Muscle of leg (tissue), 11 donors: Measurements from ENCODE around the gene RIPK3. TPM values are rescaled to one million over a fixed set of nuclear protein-coding genes. Genes with fewer than 3 reads are reported as not detected.

Experiments used
- DNase-seq: peaks from one replicate; pipeline ENCODE4 v3.0.0; 2013
- H3K27ac ChIP-seq: one replicate; pipeline ENCODE4 v1.5.1; 2013; ENCODE audit warnings: mild to moderate bottlenecking, low read length, control low read depth
- H3K27me3 ChIP-seq: one replicate; pipeline ENCODE4 v1.6.1; 2013; ENCODE audit warnings: low read length; ENCODE audit not compliant: control insufficient read depth, insufficient read depth
- H3K36me3 ChIP-seq: one replicate; pipeline ENCODE4 v1.6.1; 2013; ENCODE audit warnings: low read length; ENCODE audit not compliant: control insufficient read depth, insufficient read depth
- H3K4me1 ChIP-seq: one replicate; pipeline ENCODE4 v1.6.1; 2013; ENCODE audit warnings: low read length; ENCODE audit not compliant: control insufficient read depth, insufficient read depth
- H3K4me3 ChIP-seq: one replicate; pipeline ENCODE4 v1.5.1; 2013; ENCODE audit warnings: low read length, control low read depth
- H3K9me3 ChIP-seq: replicated peaks from 2 replicates; pipeline ENCODE4 v1.6.1; 2013; ENCODE audit warnings: low read depth, low read length; ENCODE audit not compliant: control insufficient read depth
- WGBS: methylation state at CpG from one replicate; pipeline ENCODE4 v1.1.5; 2013; ENCODE audit warnings: missing lambda C conversion rate; ENCODE audit not compliant: insufficient coverage; 5-methylcytosine and 5-hydroxymethylcytosine counted together
- polyA plus RNA-seq, 8 donors: library from polyadenylated mRNA; unstranded; fragments of 120-200 nt; gene quantifications; one replicate each; pipeline versions ENCODE4 v1.2.1 to v1.2.3, GENCODE V29; 2013; ENCODE audit warnings: inconsistent platforms in 1 of 8, low replicate concordance in 1 of 8; ENCODE audit not compliant: insufficient read length in 8 of 8, insufficient read depth in 1 of 8
- total RNA-seq: library from RNA; stranded (reverse); fragments of 120-200 nt; gene quantifications from one replicate; pipeline ENCODE4 v1.2.4, GENCODE V29; 2013

The RIPK3 gene
- total and polyA plus RNA-seq, 9 donors: 1.1 to 3.6 (median 1.3) TPM

DNA sequence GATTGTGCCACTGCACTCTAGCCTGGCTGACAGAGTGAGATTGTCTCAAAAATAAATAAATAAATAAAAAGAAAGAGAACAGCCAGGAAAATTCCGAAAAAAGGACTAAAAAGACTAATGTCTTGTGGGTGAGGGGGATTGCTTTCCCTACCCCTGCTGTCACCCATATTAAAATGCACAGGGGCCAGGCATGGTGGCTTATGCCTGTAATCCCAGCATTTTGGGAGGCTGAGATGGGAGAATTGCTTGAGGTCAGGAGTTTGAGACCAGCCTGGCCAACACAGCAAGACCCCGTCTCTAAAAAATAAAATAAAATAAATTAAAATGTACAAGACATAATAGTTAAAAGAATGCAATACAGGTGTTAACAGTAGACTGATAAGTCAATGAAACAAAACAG is 46.3 kb downstream of the RIPK3 start:
- Histone ChIP-seq H3K27me3 (no peaks in the 10 kb centered on the region), H3K27ac (no peak overlapping the region), H3K4me1 (peaks cover 4% of the 10 kb centered on the region), H3K9me3 (no peaks in the 10 kb centered on the region), H3K36me3 (peaks cover 47% of the 10 kb centered on the region), H3K4me3 (no peak overlapping the region)
- DNase-seq: no peak
- no CpG with 5 or more reads among the region's 2 CpGs for WGBS

DNA sequence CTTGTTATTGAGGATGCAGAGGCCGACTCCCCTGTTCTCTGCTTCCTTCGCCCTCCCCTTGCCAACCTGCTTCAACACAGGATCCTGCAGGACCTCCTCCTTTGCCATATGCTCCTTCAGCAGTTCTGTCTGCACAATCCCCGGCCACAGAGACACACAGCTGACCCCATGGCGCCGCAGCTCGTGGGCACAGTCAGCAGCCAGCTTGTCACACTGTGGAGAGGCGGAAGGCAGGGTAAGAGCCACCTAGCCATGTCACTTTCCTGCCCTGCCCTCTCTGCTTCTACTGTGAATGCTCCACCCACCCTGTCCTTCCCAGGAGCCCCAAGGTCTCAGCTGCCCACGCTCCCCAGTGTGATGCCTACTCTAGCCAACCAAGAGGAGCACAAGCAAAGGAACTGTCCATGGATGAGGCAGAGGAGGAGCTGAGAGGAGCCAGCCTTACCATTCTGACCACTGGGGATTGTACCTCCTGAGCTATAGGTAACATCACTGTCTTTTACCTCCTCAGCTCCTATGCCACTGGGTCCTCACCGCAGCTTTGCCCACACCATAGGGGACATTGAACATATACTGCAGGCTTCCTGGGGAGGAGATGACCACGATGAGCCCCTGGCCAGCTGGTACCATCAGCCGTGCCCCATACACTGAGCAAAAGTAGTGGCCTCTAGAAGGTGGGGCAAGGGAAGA is 47.5 kb downstream of the RIPK3 start:
- Histone ChIP-seq H3K27me3 (no peaks in the 10 kb centered on the region), H3K9me3 (no peaks in the 10 kb centered on the region), H3K4me1 (peaks cover 4% of the 10 kb centered on the region), H3K27ac (no peak overlapping the region), H3K4me3 (no peak overlapping the region), H3K36me3 (peaks cover 47% of the 10 kb centered on the region)
- 82% methylated on average over 6 of the region's 11 CpGs for WGBS
- no peak for DNase-seq

DNA sequence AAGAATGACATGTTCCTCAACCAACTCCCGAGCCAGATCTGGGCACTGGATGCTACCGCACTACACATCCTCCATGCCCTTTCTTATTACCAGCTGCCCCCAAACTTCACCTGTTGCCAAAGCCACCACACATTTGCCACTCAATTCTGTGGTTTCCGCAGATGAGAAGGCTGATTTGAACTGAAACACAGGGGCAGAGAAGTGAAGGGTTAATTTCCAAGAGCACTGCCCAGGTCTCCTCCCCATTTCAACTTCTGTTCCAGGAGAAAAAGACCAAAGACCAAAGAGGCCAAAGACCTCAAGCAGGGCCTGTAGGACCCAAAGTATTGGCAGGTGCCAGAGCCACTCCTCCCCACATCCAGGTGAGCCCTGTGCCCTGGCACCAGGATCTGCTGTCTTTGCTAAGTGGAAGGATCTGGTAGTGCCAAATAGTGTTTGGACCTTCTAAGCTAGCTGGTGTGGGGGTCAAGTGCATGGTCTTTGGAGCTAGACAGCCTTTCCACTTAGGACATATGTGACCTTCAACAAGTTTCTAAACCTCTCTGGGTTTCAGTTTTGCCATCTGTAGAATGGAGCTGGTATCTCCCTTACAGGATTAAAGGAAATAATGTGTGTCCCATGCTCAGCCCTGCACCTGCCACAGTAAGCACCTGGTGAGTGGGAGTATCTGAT is 48.2 kb downstream of the RIPK3 start:
- no peak for DNase-seq
- H3K9me3 ChIP-seq: no peaks in the 10 kb centered on the region
- H3K4me3 ChIP-seq: no peak overlapping the region
- WGBS: 81% methylated on average over 3 of the region's 3 CpGs
- H3K36me3 ChIP-seq: peaks cover 47% of the 10 kb centered on the region
- H3K27me3 ChIP-seq: no peaks in the 10 kb centered on the region
- H3K27ac ChIP-seq: no peak overlapping the region
- peaks cover 2% of the 10 kb centered on the region for H3K4me1 ChIP-seq

DNA sequence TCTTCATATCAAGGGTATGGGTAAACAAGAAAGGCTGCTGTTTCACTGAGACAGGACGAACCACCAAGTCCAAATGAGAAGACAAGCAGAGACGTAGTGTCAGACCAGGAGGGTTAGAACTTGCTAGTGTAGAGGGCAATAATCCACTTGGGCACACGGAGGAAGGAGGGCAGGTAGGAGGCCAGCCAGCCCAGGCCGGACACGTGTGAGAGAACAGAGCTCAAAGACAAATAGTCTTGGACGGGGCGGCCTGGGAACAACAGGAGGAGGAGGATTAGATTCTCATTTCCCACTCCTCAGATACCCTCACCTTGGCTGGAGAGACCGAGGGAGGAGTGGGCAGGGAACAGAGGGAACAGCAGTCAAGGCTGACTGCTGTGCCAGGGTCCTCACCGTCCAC is 49.0 kb downstream of the RIPK3 start:
- Histone ChIP-seq H3K9me3 (no peaks in the 10 kb centered on the region), H3K27ac (no peak overlapping the region), H3K27me3 (no peaks in the 10 kb centered on the region), H3K36me3 (peaks cover 39% of the 10 kb centered on the region), H3K4me1 (no peaks in the 10 kb centered on the region), H3K4me3 (no peak overlapping the region)
- WGBS: 67% methylated on average over 4 of the region's 9 CpGs
- DNase-seq: no peak

DNA sequence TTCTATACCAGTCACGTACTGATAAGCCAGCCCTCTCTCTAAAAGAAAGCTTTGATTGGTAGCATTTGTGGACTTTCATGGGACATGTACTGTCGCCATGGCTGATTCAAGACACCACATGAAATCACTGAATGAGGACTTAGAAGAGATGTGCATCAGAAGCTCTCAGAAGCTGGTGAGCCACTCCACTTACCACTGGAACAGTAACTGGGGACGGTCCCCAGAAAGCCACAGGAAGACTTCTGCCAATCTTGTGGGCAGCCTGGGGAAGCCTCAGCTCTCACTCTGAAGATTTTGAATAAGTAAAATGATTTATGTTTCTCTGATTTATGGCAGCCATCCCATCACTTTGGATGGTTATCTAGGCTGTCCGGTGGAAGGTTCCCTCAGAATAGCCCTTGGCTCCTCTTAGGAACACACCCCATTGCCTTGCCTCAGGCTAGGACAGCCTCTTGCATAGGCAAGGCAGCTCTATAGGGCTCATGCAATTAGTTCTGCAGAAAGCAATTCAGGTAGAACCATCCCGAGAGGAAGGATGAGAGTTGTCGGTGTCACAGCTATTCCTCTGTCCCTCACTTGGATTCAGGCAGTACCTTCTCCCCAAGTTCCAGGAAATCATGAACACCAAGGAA is 50.0 kb downstream of the RIPK3 start:
- no peaks in the 10 kb centered on the region for H3K27me3 ChIP-seq
- H3K9me3 ChIP-seq: no peaks in the 10 kb centered on the region
- DNase-seq: no peak
- no peaks in the 10 kb centered on the region for H3K4me1 ChIP-seq
- H3K27ac ChIP-seq: no peak overlapping the region
- peaks cover 34% of the 10 kb centered on the region for H3K36me3 ChIP-seq
- WGBS: 100% methylated on average over 2 of the region's 6 CpGs
- no peak overlapping the region for H3K4me3 ChIP-seq

DNA sequence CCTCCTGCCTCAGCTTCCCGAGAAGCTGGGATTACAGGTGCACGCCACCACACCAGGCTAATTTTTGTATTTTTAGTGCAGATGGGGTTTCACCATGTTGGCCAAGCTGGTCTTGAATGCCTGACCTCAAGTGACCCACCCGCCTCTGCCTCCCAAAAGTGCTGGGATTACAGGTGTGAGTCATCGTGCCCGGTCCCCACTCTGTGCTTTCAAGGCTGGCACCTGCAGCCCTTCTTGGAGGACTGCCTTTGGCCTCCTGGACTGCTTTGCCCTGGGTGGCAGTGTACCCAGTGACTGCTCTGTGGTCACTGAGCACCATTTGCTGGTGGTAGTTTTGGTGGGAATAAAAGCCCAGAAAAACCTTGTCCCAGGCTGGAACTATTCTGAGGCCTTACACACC is 52.8 kb downstream of the RIPK3 start:
- DNase-seq: no peak
- Histone ChIP-seq H3K27ac (no peak overlapping the region), H3K36me3 (peaks cover 26% of the 10 kb centered on the region), H3K27me3 (no peaks in the 10 kb centered on the region), H3K4me1 (peaks cover 11% of the 10 kb centered on the region), H3K4me3 (no peak overlapping the region), H3K9me3 (no peaks in the 10 kb centered on the region)
- WGBS: 92% methylated on average over 2 of the region's 5 CpGs

Other genes starting within 250 kb of the RIPK3 start
Only the 30 nearest of the 33 such genes appear.
- gene NRL, start 225.0 kb downstream of the RIPK3 start, total RNA-seq: 1.6 TPM
- 1 to 10 TPM in 7 of 8 donors, under 1 TPM in 1; 0.96 to 2.2 (median 1.8) TPM for gene NRL, start 225.0 kb downstream of the RIPK3 start, polyA plus RNA-seq
- 170 TPM for gene FITM1, start 209.3 kb downstream of the RIPK3 start, total RNA-seq
- 100 to 1,000 TPM in 7 of 8 donors, 10 to 100 TPM in 1; 80.7 to 168 (median 124) TPM for gene FITM1, start 209.3 kb downstream of the RIPK3 start, polyA plus RNA-seq
- gene PSME1, start 203.8 kb downstream of the RIPK3 start, total RNA-seq: 110 TPM
- 100 to 1,000 TPM; 103 to 130 (median 116) TPM for gene PSME1, start 203.8 kb downstream of the RIPK3 start, polyA plus RNA-seq
- 29.9 TPM for gene EMC9, start 198.4 kb downstream of the RIPK3 start, total RNA-seq
- gene EMC9, start 198.4 kb downstream of the RIPK3 start, polyA plus RNA-seq: 10 to 100 TPM; 22.4 to 40.0 (median 29.4) TPM
- gene PSME2, start 193.4 kb downstream of the RIPK3 start, total RNA-seq: 100 TPM
- gene PSME2, start 193.4 kb downstream of the RIPK3 start, polyA plus RNA-seq: 10 to 100 TPM; 82.8 to 97.6 (median 93.2) TPM
- 36.4 TPM for gene RNF31, start 192.5 kb downstream of the RIPK3 start, total RNA-seq
- gene RNF31, start 192.5 kb downstream of the RIPK3 start, polyA plus RNA-seq: 10 to 100 TPM; 27.3 to 37.0 (median 35.8) TPM
- gene IRF9, start 178.7 kb downstream of the RIPK3 start, total RNA-seq: 24.9 TPM
- 10 to 100 TPM; 24.0 to 36.3 (median 27.3) TPM for gene IRF9, start 178.7 kb downstream of the RIPK3 start, polyA plus RNA-seq
- 2.1 TPM for gene REC8, start 167.9 kb downstream of the RIPK3 start, total RNA-seq
- gene REC8, start 167.9 kb downstream of the RIPK3 start, polyA plus RNA-seq: 10 to 100 TPM in 5 of 8 donors, 1 to 10 TPM in 3; 6.7 to 18.1 (median 10.9) TPM
- gene IPO4, start 151.2 kb downstream of the RIPK3 start, total RNA-seq: 19.9 TPM
- 10 to 100 TPM; 25.0 to 37.5 (median 29.8) TPM for gene IPO4, start 151.2 kb downstream of the RIPK3 start, polyA plus RNA-seq
- gene TM9SF1, start 144.6 kb downstream of the RIPK3 start, total RNA-seq: 29.6 TPM
- 10 to 100 TPM; 14.7 to 22.2 (median 20.1) TPM for gene TM9SF1, start 144.6 kb downstream of the RIPK3 start, polyA plus RNA-seq
- not detected for gene TSSK4, start 134.3 kb downstream of the RIPK3 start, total RNA-seq
- 1 to 10 TPM; 1.6 to 5.5 (median 3.8) TPM for gene TSSK4, start 134.3 kb downstream of the RIPK3 start, polyA plus RNA-seq
- 29.8 TPM for gene CHMP4A, start 126.5 kb downstream of the RIPK3 start, total RNA-seq
- 10 to 100 TPM; 31.2 to 45.1 (median 41.8) TPM for gene CHMP4A, start 126.5 kb downstream of the RIPK3 start, polyA plus RNA-seq
- gene MDP1, start 123.9 kb downstream of the RIPK3 start, total RNA-seq: 24.9 TPM
- gene MDP1, start 123.9 kb downstream of the RIPK3 start, polyA plus RNA-seq: 10 to 100 TPM in 1 of 8 donors, 1 to 10 TPM in 7; 7.4 to 11.6 (median 8.5) TPM
- gene NEDD8, start 107.6 kb downstream of the RIPK3 start, total RNA-seq: 245 TPM
- 100 to 1,000 TPM; 180 to 243 (median 216) TPM for gene NEDD8, start 107.6 kb downstream of the RIPK3 start, polyA plus RNA-seq
- gene GMPR2, start 107.1 kb downstream of the RIPK3 start, total RNA-seq: 44.6 TPM
- gene GMPR2, start 107.1 kb downstream of the RIPK3 start, polyA plus RNA-seq: 10 to 100 TPM; 41.9 to 59.7 (median 48.9) TPM
- 35.5 TPM for gene TINF2, start 97.4 kb downstream of the RIPK3 start, total RNA-seq
- 10 to 100 TPM; 37.9 to 44.3 (median 40.9) TPM for gene TINF2, start 97.4 kb downstream of the RIPK3 start, polyA plus RNA-seq
- gene TGM1, start 76.8 kb downstream of the RIPK3 start, total RNA-seq: 0.71 TPM
- gene TGM1, start 76.8 kb downstream of the RIPK3 start, polyA plus RNA-seq: 1 to 10 TPM in 6 of 8 donors, under 1 TPM in 2; 0.84 to 3.0 (median 1.2) TPM
- 8.5 TPM for gene RABGGTA, start 68.4 kb downstream of the RIPK3 start, total RNA-seq
- gene RABGGTA, start 68.4 kb downstream of the RIPK3 start, polyA plus RNA-seq: 10 to 100 TPM; 12.4 to 21.5 (median 14.5) TPM
- 6.9 TPM for gene DHRS1, start 40.2 kb downstream of the RIPK3 start, total RNA-seq
- 10 to 100 TPM; 14.5 to 24.5 (median 17.7) TPM for gene DHRS1, start 40.2 kb downstream of the RIPK3 start, polyA plus RNA-seq
- 15.7 TPM for gene NOP9, start 40.1 kb downstream of the RIPK3 start, total RNA-seq
- 10 to 100 TPM; 18.1 to 23.9 (median 20.3) TPM for gene NOP9, start 40.1 kb downstream of the RIPK3 start, polyA plus RNA-seq
- 13.4 TPM for gene CIDEB, start 32.0 kb downstream of the RIPK3 start, total RNA-seq
- gene CIDEB, start 32.0 kb downstream of the RIPK3 start, polyA plus RNA-seq: 10 to 100 TPM in 7 of 8 donors, 1 to 10 TPM in 1; 8.9 to 21.1 (median 15.3) TPM
- gene LTB4R2, start 29.9 kb downstream of the RIPK3 start, total RNA-seq: 1.9 TPM
- gene LTB4R2, start 29.9 kb downstream of the RIPK3 start, polyA plus RNA-seq: 1 to 10 TPM; 1.1 to 4.4 (median 2.8) TPM
- gene LTB4R, start 28.5 kb downstream of the RIPK3 start, total RNA-seq: 2.5 TPM
- 1 to 10 TPM; 2.1 to 5.9 (median 3.5) TPM for gene LTB4R, start 28.5 kb downstream of the RIPK3 start, polyA plus RNA-seq
- 7.0 TPM for gene ADCY4, start 4.9 kb downstream of the RIPK3 start, total RNA-seq
- gene ADCY4, start 4.9 kb downstream of the RIPK3 start, polyA plus RNA-seq: 10 to 100 TPM in 6 of 8 donors, 1 to 10 TPM in 2; 9.4 to 18.7 (median 13.9) TPM
- gene NFATC4, start 28.2 kb upstream of the RIPK3 start, total RNA-seq: 54.5 TPM
- gene NFATC4, start 28.2 kb upstream of the RIPK3 start, polyA plus RNA-seq: 10 to 100 TPM; 35.2 to 71.1 (median 50.8) TPM
- 16.5 TPM for gene NYNRIN, start 59.0 kb upstream of the RIPK3 start, total RNA-seq
- 10 to 100 TPM; 18.5 to 45.3 (median 30.3) TPM for gene NYNRIN, start 59.0 kb upstream of the RIPK3 start, polyA plus RNA-seq
- 1.2 TPM for gene CBLN3, start 89.7 kb upstream of the RIPK3 start, total RNA-seq
- gene CBLN3, start 89.7 kb upstream of the RIPK3 start, polyA plus RNA-seq: 1 to 10 TPM; 1.4 to 2.4 (median 1.7) TPM
- 35.6 TPM for gene KHNYN, start 90.0 kb upstream of the RIPK3 start, total RNA-seq
- 10 to 100 TPM; 28.3 to 40.8 (median 35.4) TPM for gene KHNYN, start 90.0 kb upstream of the RIPK3 start, polyA plus RNA-seq
- 18.8 TPM for gene SDR39U1, start 102.8 kb upstream of the RIPK3 start, total RNA-seq
- gene SDR39U1, start 102.8 kb upstream of the RIPK3 start, polyA plus RNA-seq: 10 to 100 TPM; 40.6 to 65.3 (median 53.8) TPM
- 0.13 TPM for gene CMA1, start 168.3 kb upstream of the RIPK3 start, total RNA-seq
- gene CMA1, start 168.3 kb upstream of the RIPK3 start, polyA plus RNA-seq: under 1 TPM in 1 of 8 donors, not detected in 7; 0.11 TPM